ENCODE data around the gene CYB561.

Gene CYB561

GRCh38 chr17:63452046-63452961 is 6.2 kb upstream of the CYB561 start (continued):
- TF ChIP-seq AEBP2 (tag by site-specific recombination; IDR thresholded peaks at IDR 0.05; ENCODE audit: borderline replicate concordance) (no peak), ZNF280D (tag by site-specific recombination; IDR thresholded peaks at IDR 0.05) (no peak)

GRCh38 chr17:63451150-63451549 is 5.0 kb upstream of the CYB561 start:
- ChIA-PET CTCF (interaction anchor here (0.6 to 0.7 kb wide), 2 partner anchors 159 to 779 kb away, joined by 3 read pairs; no protein-coding TSS in a partner anchor), POLR2A (interaction anchor here (0.6 to 1.0 kb wide), 2 partner anchors 43 to 171 kb away, joined by 3 read pairs; partner anchors contain the start of gene MAP3K3)
- TF ChIP-seq PRDM10 (tag by site-specific recombination; IDR thresholded peaks at IDR 0.05) (no peak), ZNF239 (tag by site-specific recombination; IDR thresholded peaks at IDR 0.05) (no peak), ZNF830 (tag by site-specific recombination; IDR thresholded peaks at IDR 0.05; ENCODE audit: low read depth) (no peak), ZNF621 (tag by site-specific recombination; IDR thresholded peaks at IDR 0.05) (no peak), ZNF221 (tag by site-specific recombination; IDR thresholded peaks at IDR 0.05; ENCODE audit: borderline replicate concordance) (no peak), ZNF423 (tag by site-specific recombination; IDR thresholded peaks at IDR 0.05) (no peak), ZNF184 (tag by site-specific recombination; IDR thresholded peaks at IDR 0.05) (no peak), ZNF324 (tag by site-specific recombination; IDR thresholded peaks at IDR 0.05) (no peak), ELK4 (IDR thresholded peaks at IDR 0.05; ENCODE audit: borderline replicate concordance, low read depth, low read length) (no peak), ZSCAN4 (tag by site-specific recombination; IDR thresholded peaks at IDR 0.05) (no peak)
- H3K9me3 ChIP-seq (ENCODE audit: control insufficient read depth, insufficient read depth, low read depth, low read length) = no peaks in the 10 kb centered on the region
- H3K4me3 ChIP-seq (ENCODE audit: low read depth, low read length) = no peak overlapping the region
- no peak overlapping the region for H3K27ac ChIP-seq (ENCODE audit: extremely low read depth, low read depth, low read length)
- no peaks in the 10 kb centered on the region for H3K36me3 ChIP-seq (ENCODE audit: control insufficient read depth in 2 of 2, insufficient read depth in 1 of 2, low read length in 2 of 2)
- 0 out of 2 replicates have a peak, but pooled peaks cover 2% of the 10 kb centered on the region for H3K4me1 ChIP-seq (ENCODE audit: control insufficient read depth, insufficient read depth, low read length)
